HUES6 (cell line): ENCODE measurements around the gene DMRTC1B.
A peak's percentile ranks its signal among the peaks of the same experiment; 100 is the strongest.
"Not testable (repeated sequence)": the region's sequence is repeated elsewhere in the genome, so short reads cannot be mapped to it uniquely, and the experiment has no call there.

Experiments
- H3K27ac ChIP-seq: 2 replicates; pipeline ENCODE4 v1.7.0; 2013; ENCODE audit warnings: low read depth, mild to moderate bottlenecking, low read length, inconsistent platforms
- H3K27me3 ChIP-seq: 2 replicates; pipeline ENCODE4 v1.6.1; 2013; ENCODE audit warnings: low read length; ENCODE audit not compliant: control insufficient read depth, insufficient read depth
- H3K36me3 ChIP-seq: 2 replicates; pipeline ENCODE4 v1.6.1; 2013; ENCODE audit warnings: low read length; ENCODE audit not compliant: control insufficient read depth, insufficient read depth
- H3K4me1 ChIP-seq: 2 replicates; pipeline ENCODE4 v1.6.1; 2013; ENCODE audit warnings: low read length; ENCODE audit not compliant: control insufficient read depth, insufficient read depth
- H3K4me3 ChIP-seq: 2 replicates; pipeline ENCODE4 v1.5.1; 2013; ENCODE audit warnings: low read depth, low read length
- H3K9ac ChIP-seq: one replicate; pipeline ENCODE4 v1.6.1; 2013; ENCODE audit warnings: mild to moderate bottlenecking, low read length
- H3K9me3 ChIP-seq: 2 replicates; pipeline ENCODE4 v1.6.1; 2013; ENCODE audit warnings: low read depth, low read length; ENCODE audit not compliant: control insufficient read depth, insufficient read depth

Gene DMRTC1B, protein sequence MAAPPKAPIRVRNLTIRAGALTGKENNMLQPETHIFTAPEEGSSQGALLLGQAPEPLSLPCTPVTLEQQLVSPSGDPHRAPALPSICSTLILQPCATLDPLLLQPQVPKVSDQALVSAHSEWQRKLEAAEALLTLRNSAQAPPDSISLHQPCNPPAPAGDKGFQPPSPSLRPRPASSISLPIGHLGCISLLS

DNA sequence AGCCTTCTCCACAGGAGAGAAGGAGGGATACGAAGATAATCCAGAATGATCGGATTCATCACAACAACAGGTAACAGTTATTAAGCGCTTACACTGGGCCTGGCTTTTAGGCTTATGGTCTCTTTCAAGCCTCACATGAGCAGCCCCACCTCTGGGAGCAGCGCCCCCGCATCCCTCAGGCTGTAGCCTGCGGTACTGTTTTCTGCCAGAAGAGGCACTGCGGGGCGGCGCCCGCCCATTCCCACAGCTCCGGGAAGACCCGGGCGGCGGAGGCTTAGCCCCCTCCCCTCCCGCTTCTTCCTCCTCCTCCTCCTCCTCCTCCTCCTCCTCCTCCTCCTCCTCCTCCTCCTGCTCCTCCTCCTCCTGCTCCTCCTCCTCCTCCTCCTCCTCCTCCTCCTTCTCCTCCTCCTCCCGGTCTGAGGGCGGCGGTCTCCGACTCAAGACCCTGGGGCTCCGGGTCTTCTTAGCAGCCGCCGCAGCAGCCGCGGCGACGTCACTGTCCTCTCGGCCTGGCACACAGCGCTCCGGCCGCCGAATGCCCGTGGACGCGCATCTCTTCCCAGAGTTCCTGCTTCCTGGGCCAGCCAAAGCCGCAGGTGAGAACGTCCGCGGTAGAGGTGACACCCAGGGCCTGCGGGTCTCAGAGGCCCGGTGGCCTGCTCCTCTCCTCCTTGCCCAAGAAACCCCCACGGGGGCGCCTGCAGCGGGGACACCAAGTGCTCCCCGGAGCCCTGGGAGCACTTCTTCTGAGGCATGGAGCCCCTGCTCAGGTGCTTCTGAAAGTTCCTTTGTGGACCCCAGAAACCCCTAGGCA lies at the start of gene DMRTC1B:
Gene DMRTC1B (plus strand): TSS at position 238 of the 814 bp plus-strand sequence. CDS start 68,246 bp downstream, outside the sequence.
- not testable (repeated sequence) for H3K4me3 ChIP-seq, H3K9me3 ChIP-seq, H3K27ac ChIP-seq, H3K27me3 ChIP-seq, H3K9ac ChIP-seq, H3K36me3 ChIP-seq, H3K4me1 ChIP-seq

DNA sequence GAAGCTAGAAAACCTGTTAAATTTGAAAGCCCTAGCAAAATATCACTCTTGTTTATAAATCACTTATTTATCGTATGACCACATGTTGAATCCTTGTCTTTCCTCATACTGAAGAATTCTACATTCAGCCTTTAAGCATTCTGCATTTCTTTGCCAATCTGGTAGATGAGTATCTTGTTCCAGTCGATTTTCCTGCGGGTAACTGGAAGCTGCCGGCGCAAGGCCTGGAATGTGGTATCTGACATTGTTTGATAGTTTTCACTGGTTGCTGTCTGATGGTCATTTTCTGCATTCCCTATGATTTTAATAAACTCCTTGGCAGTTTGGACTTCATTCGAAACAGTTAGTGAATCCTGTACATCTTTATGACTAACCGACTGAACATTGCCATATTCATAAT lies 48.8 kb upstream of the DMRTC1B start:
- Histone ChIP-seq H3K4me3 (no peak overlapping the region), H3K27ac (no peak overlapping the region), H3K9me3 (peaks cover 5% of the 10 kb centered on the region; the same call in 1 of the 2 replicates), H3K36me3 (no peaks in the 10 kb centered on the region), H3K27me3 (peaks cover 3% of the 10 kb centered on the region; the same call in 1 of the 2 replicates), H3K4me1 (peaks cover 8% of the 10 kb centered on the region; the same call in 1 of the 2 replicates), H3K9ac (no peak overlapping the region)

DNA sequence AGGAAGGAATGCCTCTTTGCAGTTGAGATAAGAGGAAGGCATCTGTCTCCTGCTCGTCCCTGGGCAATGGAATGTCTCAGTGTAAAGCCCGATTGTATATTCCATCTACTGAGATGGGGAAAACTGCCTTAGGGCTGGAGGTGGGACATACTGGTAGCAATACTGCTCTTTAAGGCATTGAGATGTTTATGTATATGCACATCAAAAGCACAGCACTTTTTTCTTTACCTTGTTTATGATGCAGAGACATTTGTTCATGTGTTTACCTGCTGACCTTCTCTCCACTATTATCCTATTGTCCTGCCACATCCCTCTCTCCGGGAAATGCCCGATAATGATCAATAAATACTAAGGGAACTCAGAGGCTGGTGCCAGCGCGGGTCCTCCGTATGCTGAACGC lies 43.1 kb upstream of the DMRTC1B start:
- H3K36me3 ChIP-seq, H3K27me3 ChIP-seq: not testable (repeated sequence)
- peaks cover 22% of the 10 kb centered on the region for H3K4me1 ChIP-seq
- peak overlapping the region; percentile 7; the same call in 1 of the 2 replicates for H3K27ac ChIP-seq
- peak overlapping the region; percentile 43 for H3K9ac ChIP-seq
- 0 out of 2 replicates have a peak overlapping the region, but pooled peaks have one; percentile 11 for H3K4me3 ChIP-seq
- H3K9me3 ChIP-seq: peaks cover 26% of the 10 kb centered on the region

DNA sequence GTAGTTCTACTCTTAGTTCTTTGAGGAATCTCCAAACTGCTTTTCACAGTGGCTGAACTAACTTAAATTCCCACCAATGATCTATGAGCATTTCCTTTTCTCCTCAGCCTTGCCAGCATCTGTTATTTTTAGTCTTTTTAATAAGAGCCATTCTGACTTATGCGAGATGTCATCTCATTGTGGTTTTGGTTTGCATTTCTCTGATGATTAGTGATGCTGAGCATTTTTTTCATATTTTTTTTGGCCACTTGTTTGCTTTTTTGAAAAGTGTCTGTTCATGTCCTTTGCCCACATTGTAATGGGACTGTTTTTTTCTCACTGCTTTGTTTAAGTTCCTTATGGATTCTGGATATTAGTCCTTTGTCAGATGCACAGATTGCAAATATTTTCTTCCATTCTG lies 41.1 kb upstream of the DMRTC1B start:
- no peaks in the 10 kb centered on the region for H3K36me3 ChIP-seq
- no peak overlapping the region for H3K4me3 ChIP-seq
- H3K27ac ChIP-seq: no peak overlapping the region
- no peaks in the 10 kb centered on the region for H3K27me3 ChIP-seq
- H3K9me3 ChIP-seq: peaks cover 28% of the 10 kb centered on the region
- peaks cover 22% of the 10 kb centered on the region for H3K4me1 ChIP-seq
- no peak overlapping the region for H3K9ac ChIP-seq

DNA sequence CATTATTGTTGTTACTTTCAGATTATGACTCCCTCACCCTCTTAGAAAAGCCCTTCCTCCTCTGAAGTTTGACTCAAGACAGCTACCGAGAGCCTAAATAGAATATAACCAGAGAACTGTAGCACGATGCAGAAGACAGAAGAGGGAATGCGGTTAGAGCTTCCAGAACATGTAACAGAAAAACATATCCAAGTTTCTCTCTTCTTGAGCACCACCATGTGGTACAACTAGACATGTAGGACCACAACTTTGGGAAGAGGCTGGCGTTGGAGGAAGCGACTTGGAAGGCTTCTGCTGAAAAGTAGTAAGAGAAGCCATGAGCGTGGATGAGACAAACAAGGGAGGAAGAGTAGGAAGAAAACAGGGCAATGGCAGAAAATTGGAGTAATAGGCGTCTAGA lies 31.1 kb upstream of the DMRTC1B start:
- H3K9me3 ChIP-seq, H3K27me3 ChIP-seq, H3K27ac ChIP-seq, H3K4me3 ChIP-seq, H3K9ac ChIP-seq, H3K36me3 ChIP-seq, H3K4me1 ChIP-seq: not testable (repeated sequence)

DNA sequence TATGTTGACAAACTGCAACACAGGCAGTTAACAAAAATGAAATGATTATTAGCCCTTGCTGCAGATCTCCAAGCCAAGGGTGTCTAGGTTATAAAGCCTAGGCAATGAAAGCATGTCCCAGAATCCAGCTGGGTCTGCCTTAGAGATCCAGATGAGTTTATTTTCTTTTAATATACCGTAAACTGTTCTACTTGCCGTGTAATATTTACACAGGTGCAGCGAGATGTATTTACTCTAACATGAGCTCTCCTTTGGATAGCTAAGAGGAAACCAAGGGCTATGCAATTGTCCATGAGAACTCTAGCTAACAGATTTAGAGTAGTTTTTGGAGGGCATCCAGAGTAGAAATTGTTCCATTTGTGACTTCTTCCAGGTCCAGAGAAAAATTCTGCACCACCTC lies 28.1 kb upstream of the DMRTC1B start:
- not testable (repeated sequence) for H3K36me3 ChIP-seq, H3K9ac ChIP-seq, H3K9me3 ChIP-seq, H3K27me3 ChIP-seq, H3K4me1 ChIP-seq, H3K27ac ChIP-seq, H3K4me3 ChIP-seq

DNA sequence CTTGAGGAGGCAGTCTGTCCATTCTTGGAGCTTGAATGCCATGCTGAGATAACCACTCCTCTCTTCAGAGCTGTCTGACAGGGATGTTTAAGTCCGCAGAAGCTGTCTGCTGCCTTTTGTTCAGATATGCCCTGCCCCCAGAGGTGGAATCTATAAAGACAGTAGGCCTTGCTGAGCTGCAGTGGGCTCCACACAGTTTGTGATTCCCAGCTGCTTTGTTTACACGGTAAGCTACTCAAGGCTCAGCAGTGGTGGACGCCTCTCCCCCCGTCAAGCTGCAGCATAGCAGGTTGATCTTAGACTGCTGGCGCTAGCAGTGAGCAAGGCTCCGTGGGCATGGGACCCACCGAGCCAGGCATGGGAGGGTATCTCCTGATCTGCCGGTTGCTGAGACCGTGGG lies 16.2 kb upstream of the DMRTC1B start:
- not testable (repeated sequence) for H3K9me3 ChIP-seq, H3K36me3 ChIP-seq, H3K27me3 ChIP-seq, H3K9ac ChIP-seq, H3K27ac ChIP-seq, H3K4me3 ChIP-seq, H3K4me1 ChIP-seq

DNA sequence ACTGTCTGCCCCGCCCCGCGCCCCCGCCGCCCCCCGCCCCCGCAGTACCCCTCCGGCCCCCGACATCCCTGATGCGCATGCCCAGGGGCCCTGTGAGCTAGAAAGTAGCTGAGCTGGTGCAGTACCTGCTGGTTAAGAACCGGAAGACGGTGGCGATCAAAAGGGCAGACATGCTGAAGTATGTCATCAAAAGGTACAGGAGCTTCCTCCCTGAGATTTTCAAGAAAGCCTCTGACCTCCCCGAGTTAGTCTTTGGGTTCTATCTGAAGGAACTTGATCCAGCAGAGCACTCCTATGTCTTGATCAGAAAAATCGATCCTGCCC lies 739 bp downstream of the DMRTC1B start:
- not testable (repeated sequence) for H3K27ac ChIP-seq, H3K27me3 ChIP-seq, H3K4me3 ChIP-seq, H3K9ac ChIP-seq, H3K4me1 ChIP-seq, H3K36me3 ChIP-seq, H3K9me3 ChIP-seq

DNA sequence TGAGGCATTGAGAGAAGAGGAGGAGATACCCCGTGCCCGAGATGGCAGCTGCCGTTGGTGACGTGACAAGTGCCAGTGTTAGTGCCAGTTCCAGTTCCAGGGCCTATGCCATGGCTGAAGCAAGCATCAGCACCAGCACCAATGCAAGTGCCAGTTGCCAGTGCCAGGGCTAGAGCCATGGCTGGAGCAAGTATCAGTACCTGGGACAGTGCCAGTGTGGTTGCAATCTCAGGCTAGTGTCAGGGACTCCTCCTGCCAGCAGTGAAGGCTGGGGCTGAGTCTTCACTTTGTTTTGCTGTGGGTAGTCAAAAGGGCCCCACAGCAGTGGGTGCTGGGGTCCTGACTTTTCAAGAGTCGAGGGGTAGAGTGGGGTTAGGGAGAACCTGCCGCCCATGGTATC lies 1.5 kb downstream of the DMRTC1B start:
- not testable (repeated sequence) for H3K4me3 ChIP-seq, H3K9ac ChIP-seq, H3K4me1 ChIP-seq, H3K27ac ChIP-seq, H3K27me3 ChIP-seq, H3K36me3 ChIP-seq, H3K9me3 ChIP-seq

DNA sequence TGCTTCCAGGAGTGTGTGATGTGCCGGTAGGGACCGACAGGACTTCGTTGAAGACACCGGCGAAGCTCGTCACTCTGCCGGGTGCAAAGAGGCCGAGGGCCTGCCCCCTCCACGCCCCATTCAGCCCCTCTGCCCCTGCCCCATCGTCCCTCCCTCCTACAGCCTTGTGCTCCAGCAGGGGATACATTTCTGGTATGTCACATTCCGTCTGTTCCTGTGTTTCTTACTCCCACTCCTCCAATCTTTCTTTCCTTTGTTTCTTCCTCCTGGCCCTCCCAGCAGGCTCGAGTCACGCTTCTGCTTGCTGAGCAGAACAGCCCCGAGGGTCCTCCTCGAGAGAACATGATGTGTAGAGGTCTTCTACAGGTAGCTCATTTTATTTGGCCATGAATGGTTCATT lies 5.9 kb downstream of the DMRTC1B start, which contains the start of gene FAM236B:
Gene FAM236B (minus strand): TSS at position 101 of the 400 bp plus-strand sequence. CDS start 100 bp downstream, at position 1.
- H3K27me3 ChIP-seq, H3K9me3 ChIP-seq, H3K27ac ChIP-seq, H3K9ac ChIP-seq, H3K4me1 ChIP-seq, H3K36me3 ChIP-seq, H3K4me3 ChIP-seq: not testable (repeated sequence)

DNA sequence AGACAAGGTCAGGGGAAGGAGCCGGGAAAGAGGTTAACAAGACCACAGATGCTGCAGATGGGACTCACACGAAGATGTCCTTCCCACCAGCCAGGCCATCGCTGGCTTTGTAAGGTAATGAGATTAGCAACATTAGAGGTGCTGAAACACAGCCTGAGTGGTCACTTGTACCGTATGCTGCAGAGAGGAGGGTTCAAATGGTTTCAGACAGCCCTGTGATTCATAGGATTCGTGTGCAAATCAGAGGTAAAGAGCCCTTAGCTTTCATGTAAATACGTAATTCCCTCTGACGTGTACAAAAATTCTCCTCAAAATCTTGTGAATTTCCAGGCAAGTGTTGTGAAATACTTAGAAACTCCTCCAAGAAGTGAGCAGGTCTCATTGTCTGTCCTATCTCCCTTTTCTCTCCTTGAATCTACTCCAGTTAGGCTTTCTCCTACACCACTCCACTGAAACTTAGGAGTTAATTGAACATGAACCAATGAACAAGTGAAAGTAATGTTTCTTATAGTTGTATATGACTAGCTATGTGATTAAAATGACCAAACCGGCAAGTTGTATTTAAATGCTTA lies 6.8 kb downstream of the DMRTC1B start:
- H3K27ac ChIP-seq, H3K4me1 ChIP-seq, H3K4me3 ChIP-seq, H3K9me3 ChIP-seq, H3K36me3 ChIP-seq, H3K9ac ChIP-seq, H3K27me3 ChIP-seq: not testable (repeated sequence)
